Measurements from ENCODE around the gene WDR91. TPM values are rescaled to one million over a fixed set of nuclear protein-coding genes. Genes with fewer than 3 reads are reported as not detected.

Gene WDR91
- total RNA-seq, 5 donors from 2014 or later (not counting 1 experiment from before 2014, with no cell fraction given), result 28.1 to 41.2 (median 37.6) TPM

- DNase-seq (no peak), ATAC-seq (replicated peaks in 1 of 4) (no peak)
- H3K27me3 ChIP-seq (replicated peaks in 1 of 2; ENCODE audit: control insufficient read depth in 2 of 2, extremely low read depth in 1 of 2, insufficient read depth in 2 of 2, low read length in 1 of 2), result peaks cover 0 to 3% of the 10 kb centered on the region in 2 experiments
- no peak overlapping the region for H3K4me3 ChIP-seq (ENCODE audit: control insufficient read depth in 1 of 2, extremely low read depth in 1 of 2, low read length in 1 of 2)
- Mint-ChIP-seq H3K9me3 (no peaks in the 10 kb centered on the region), H3K4me3 (no peak overlapping the region), H3K27me3 (no peaks in the 10 kb centered on the region), H3K4me1 (peaks cover 0 to 5% (median 0%) of the 10 kb centered on the region in 3 donors), H3K27ac (no peak overlapping the region), H3K36me3 (no peaks in the 10 kb centered on the region)
- no peaks in the 10 kb centered on the region for H3K9me3 ChIP-seq
- H3K27ac ChIP-seq (ENCODE audit: low read length), result no peak overlapping the region
- 45% methylated on average over 2 of the region's 4 CpGs for WGBS (ENCODE audit: insufficient coverage)
- CTCF ChIA-PET, result interaction anchor here in 1 of 2 donors (0.8 kb wide), 1 partner anchor 29 kb away, joined by 3 read pairs; no protein-coding TSS in a partner anchor
- POLR2A ChIA-PET, result no interaction called here
- H3K4me1 ChIP-seq (ENCODE audit: control insufficient read depth in 1 of 2, extremely low read depth in 1 of 2, insufficient read depth in 2 of 2, low read length in 2 of 2), result no peaks in the 10 kb centered on the region
- H3K36me3 ChIP-seq (ENCODE audit: control insufficient read depth in 2 of 2, extremely low read depth in 1 of 2, insufficient read depth in 1 of 2, low read length in 1 of 2), result no peaks in the 10 kb centered on the region
Measured at GRCh38 chr7:135251496-135252391, 40.4 kb upstream of the WDR91 start.

- Histone ChIP-seq H3K36me3 (ENCODE audit: control insufficient read depth in 2 of 2, extremely low read depth in 1 of 2, insufficient read depth in 1 of 2, low read length in 1 of 2) (no peaks in the 10 kb centered on the region), H3K4me1 (ENCODE audit: control insufficient read depth in 1 of 2, extremely low read depth in 1 of 2, insufficient read depth in 2 of 2, low read length in 2 of 2) (no peaks in the 10 kb centered on the region), H3K27me3 (replicated peaks in 1 of 2; ENCODE audit: control insufficient read depth in 2 of 2, extremely low read depth in 1 of 2, insufficient read depth in 2 of 2, low read length in 1 of 2) (peaks cover 0 to 18% of the 10 kb centered on the region in 2 experiments), H3K4me3 (ENCODE audit: control insufficient read depth in 1 of 2, extremely low read depth in 1 of 2, low read length in 1 of 2) (no peak overlapping the region), H3K9me3 (no peaks in the 10 kb centered on the region), H3K27ac (ENCODE audit: low read length) (no peak overlapping the region)
- no peak for DNase-seq
- Mint-ChIP-seq H3K27me3 (peaks cover 3% of the 10 kb centered on the region in 2 donors), H3K4me3 (no peak overlapping the region), H3K36me3 (no peaks in the 10 kb centered on the region), H3K27ac (no peak overlapping the region), H3K4me1 (peaks cover 0 to 5% (median 0%) of the 10 kb centered on the region in 3 donors), H3K9me3 (no peaks in the 10 kb centered on the region)
- WGBS (ENCODE audit: insufficient coverage), result 88% methylated on average over 3 of the region's 3 CpGs
- ChIA-PET CTCF (no interaction called here), POLR2A (no interaction called here)
- ATAC-seq (replicated peaks in 1 of 4), result no peak
Measured at GRCh38 chr7:135248546-135248945, 37.2 kb upstream of the WDR91 start.

- POLR2A ChIA-PET, result no interaction called here
- Histone ChIP-seq H3K4me3 (ENCODE audit: control insufficient read depth in 1 of 2, extremely low read depth in 1 of 2, low read length in 1 of 2) (no peak overlapping the region), H3K27ac (ENCODE audit: low read length) (no peak overlapping the region), H3K27me3 (replicated peaks in 1 of 2; ENCODE audit: control insufficient read depth in 2 of 2, extremely low read depth in 1 of 2, insufficient read depth in 2 of 2, low read length in 1 of 2) (peaks cover 0 to 24% of the 10 kb centered on the region in 2 experiments), H3K9me3 (no peaks in the 10 kb centered on the region), H3K36me3 (ENCODE audit: control insufficient read depth in 2 of 2, extremely low read depth in 1 of 2, insufficient read depth in 1 of 2, low read length in 1 of 2) (no peaks in the 10 kb centered on the region), H3K4me1 (ENCODE audit: control insufficient read depth in 1 of 2, extremely low read depth in 1 of 2, insufficient read depth in 2 of 2, low read length in 2 of 2) (no peaks in the 10 kb centered on the region)
- Mint-ChIP-seq H3K4me3 (no peak overlapping the region), H3K4me1 (peaks cover 0 to 5% (median 0%) of the 10 kb centered on the region in 3 donors), H3K36me3 (no peaks in the 10 kb centered on the region), H3K27me3 (peaks cover 3% of the 10 kb centered on the region in 2 donors), H3K9me3 (no peaks in the 10 kb centered on the region), H3K27ac (no peak overlapping the region)
- ATAC-seq (replicated peaks in 1 of 4) (no peak), DNase-seq (no peak)
- WGBS (ENCODE audit: insufficient coverage), result 87% methylated on average over 19 of the region's 22 CpGs
- CTCF ChIA-PET, result no interaction called here
Measured at GRCh38 chr7:135247746-135248471, 36.6 kb upstream of the WDR91 start.

GRCh38 chr7:135246191-135246825, 35.0 kb upstream of the WDR91 start:
- ChIA-PET CTCF (interaction anchor here in 1 of 2 donors (0.5 kb wide), 1 partner anchor 28 kb away, joined by 3 read pairs; no protein-coding TSS in a partner anchor), POLR2A (no interaction called here)
- WGBS (ENCODE audit: insufficient coverage), result 95% methylated on average over 43 of the region's 43 CpGs
- H3K36me3 ChIP-seq (ENCODE audit: control insufficient read depth in 2 of 2, extremely low read depth in 1 of 2, insufficient read depth in 1 of 2, low read length in 1 of 2), result no peaks in the 10 kb centered on the region
- DNase-seq (no peak), ATAC-seq (replicated peaks in 1 of 4) (no peak)
- H3K4me3 ChIP-seq (ENCODE audit: control insufficient read depth in 1 of 2, extremely low read depth in 1 of 2, low read length in 1 of 2), result no peak overlapping the region
- H3K27ac Mint-ChIP-seq, result no peak overlapping the region
- no peaks in the 10 kb centered on the region for H3K9me3 Mint-ChIP-seq
- no peaks in the 10 kb centered on the region for H3K4me1 Mint-ChIP-seq
- H3K4me3 Mint-ChIP-seq, result no peak overlapping the region
- peaks cover 0 to 27% of the 10 kb centered on the region in 2 experiments for H3K27me3 ChIP-seq (replicated peaks in 1 of 2; ENCODE audit: control insufficient read depth in 2 of 2, extremely low read depth in 1 of 2, insufficient read depth in 2 of 2, low read length in 1 of 2)
- peaks cover 3 to 9% of the 10 kb centered on the region in 2 donors for H3K27me3 Mint-ChIP-seq
- no peaks in the 10 kb centered on the region for H3K36me3 Mint-ChIP-seq
- H3K9me3 ChIP-seq, result no peaks in the 10 kb centered on the region
- H3K27ac ChIP-seq (ENCODE audit: low read length), result no peak overlapping the region
- no peaks in the 10 kb centered on the region for H3K4me1 ChIP-seq (ENCODE audit: control insufficient read depth in 1 of 2, extremely low read depth in 1 of 2, insufficient read depth in 2 of 2, low read length in 2 of 2)

- Mint-ChIP-seq H3K4me3 (no peak overlapping the region), H3K4me1 (no peaks in the 10 kb centered on the region), H3K27ac (no peak overlapping the region), H3K27me3 (peaks cover 4 to 9% of the 10 kb centered on the region in 2 donors), H3K36me3 (no peaks in the 10 kb centered on the region), H3K9me3 (no peaks in the 10 kb centered on the region)
- Histone ChIP-seq H3K27me3 (replicated peaks in 1 of 2; ENCODE audit: control insufficient read depth in 2 of 2, extremely low read depth in 1 of 2, insufficient read depth in 2 of 2, low read length in 1 of 2) (peaks cover 0 to 31% of the 10 kb centered on the region in 2 experiments), H3K4me3 (ENCODE audit: control insufficient read depth in 1 of 2, extremely low read depth in 1 of 2, low read length in 1 of 2) (no peak overlapping the region), H3K9me3 (no peaks in the 10 kb centered on the region), H3K36me3 (ENCODE audit: control insufficient read depth in 2 of 2, extremely low read depth in 1 of 2, insufficient read depth in 1 of 2, low read length in 1 of 2) (no peaks in the 10 kb centered on the region), H3K4me1 (ENCODE audit: control insufficient read depth in 1 of 2, extremely low read depth in 1 of 2, insufficient read depth in 2 of 2, low read length in 2 of 2) (no peaks in the 10 kb centered on the region), H3K27ac (ENCODE audit: low read length) (no peak overlapping the region)
- WGBS (ENCODE audit: insufficient coverage), result 81% methylated on average over 4 of the region's 9 CpGs
- no peak for ATAC-seq (replicated peaks in 1 of 4)
- POLR2A ChIA-PET, result no interaction called here
- CTCF ChIA-PET, result no interaction called here
- DNase-seq, result no peak
Measured at GRCh38 chr7:135245226-135246190, 34.2 kb upstream of the WDR91 start.

Measured in T-cell (primary cell).